Common myeloid progenitor, CD34-positive (primary cell): ENCODE measurements around the gene CCDC70.

Experiments
- CTCF ChIA-PET: fragments of 350-600 bp; sonication (Branson Sonifier 250); formaldehyde crosslinking; loops from one replicate; lab custom pipeline; 2021; ENCODE audit warnings: antibody characterized with exemption; lab: Charles Lee
- POLR2A ChIA-PET: fragments of 350-600 bp; sonication (Branson Sonifier 250); formaldehyde crosslinking; loops from one replicate; lab custom pipeline; 2021; ENCODE audit warnings: antibody characterized with exemption; lab: Charles Lee
- DNase-seq, 3 donors: peaks; one replicate each; pipeline versions ENCODE4 v3.0.0 to v3.0.0-alpha.2; 2013
- H3K27ac ChIP-seq, 2 experiments: 1 replicate in 1 of 2; 2 replicates in 1 of 2; pipeline ENCODE4 v1.7.0; 2013; ENCODE audit warnings: inconsistent platforms in 2 of 2, low read length in 2 of 2, mild to moderate bottlenecking in 2 of 2, low read depth in 1 of 2, moderate library complexity in 1 of 2; ENCODE audit not compliant: severe bottlenecking in 2 of 2, insufficient read depth in 1 of 2, poor library complexity in 1 of 2
- H3K27me3 ChIP-seq, 5 experiments: replicated peaks in 2 of 5; 1 replicate in 3 of 5; 2 replicates in 2 of 5; pipeline versions ENCODE4 v1.6.1 to v1.7.0; 2013; ENCODE audit warnings: low read length in 4 of 5, mild to moderate bottlenecking in 2 of 5, moderate library complexity in 2 of 5, inconsistent platforms in 1 of 5; ENCODE audit not compliant: insufficient read depth in 5 of 5, control insufficient read depth in 4 of 5
- H3K36me3 ChIP-seq, 4 experiments: 1 replicate in 2 of 4; 2 replicates in 2 of 4; pipeline versions ENCODE4 v1.6.1 to v1.7.0; 2013; ENCODE audit warnings: low read length in 3 of 4, control low read depth in 1 of 4, mild to moderate bottlenecking in 1 of 4; ENCODE audit not compliant: control insufficient read depth in 4 of 4, insufficient read depth in 4 of 4
- H3K4me1 ChIP-seq, 4 experiments: 1 replicate in 3 of 4; 2 replicates in 1 of 4; pipeline versions ENCODE4 v1.6.1 to v1.7.1; 2013; ENCODE audit warnings: low read length in 3 of 4, mild to moderate bottlenecking in 3 of 4, control low read depth in 1 of 4, inconsistent platforms in 1 of 4, moderate library complexity in 1 of 4; ENCODE audit not compliant: control insufficient read depth in 4 of 4, insufficient read depth in 4 of 4; ENCODE audit errors: control extremely low read depth in 1 of 4
- H3K4me3 ChIP-seq, 7 experiments: 1 replicate in 4 of 7; 2 replicates in 3 of 7; pipeline versions ENCODE4 v1.5.1 to v1.7.0; 2013; ENCODE audit warnings: mild to moderate bottlenecking in 7 of 7, low read length in 6 of 7, moderate library complexity in 6 of 7, inconsistent platforms in 2 of 7, low read depth in 2 of 7, control low read depth in 1 of 7; ENCODE audit not compliant: insufficient read depth in 4 of 7, control insufficient read depth in 1 of 7; ENCODE audit errors: extremely low read depth in 1 of 7
- H3K9me3 ChIP-seq, 5 experiments: 1 replicate in 4 of 5; 2 replicates in 1 of 5; pipeline versions ENCODE4 v1.6.1 to v1.7.1; 2013; ENCODE audit warnings: low read length in 4 of 5, mild to moderate bottlenecking in 2 of 5, inconsistent platforms in 1 of 5, low read depth in 1 of 5, moderate library complexity in 1 of 5; ENCODE audit not compliant: control insufficient read depth in 4 of 5, insufficient read depth in 2 of 5; ENCODE audit errors: control extremely low read depth in 1 of 5
- WGBS: methylation state at CpG from one replicate; pipeline ENCODE4 v1.1.5; 2013; ENCODE audit not compliant: insufficient coverage; 5-methylcytosine and 5-hydroxymethylcytosine counted together

Gene CCDC70

DNA sequence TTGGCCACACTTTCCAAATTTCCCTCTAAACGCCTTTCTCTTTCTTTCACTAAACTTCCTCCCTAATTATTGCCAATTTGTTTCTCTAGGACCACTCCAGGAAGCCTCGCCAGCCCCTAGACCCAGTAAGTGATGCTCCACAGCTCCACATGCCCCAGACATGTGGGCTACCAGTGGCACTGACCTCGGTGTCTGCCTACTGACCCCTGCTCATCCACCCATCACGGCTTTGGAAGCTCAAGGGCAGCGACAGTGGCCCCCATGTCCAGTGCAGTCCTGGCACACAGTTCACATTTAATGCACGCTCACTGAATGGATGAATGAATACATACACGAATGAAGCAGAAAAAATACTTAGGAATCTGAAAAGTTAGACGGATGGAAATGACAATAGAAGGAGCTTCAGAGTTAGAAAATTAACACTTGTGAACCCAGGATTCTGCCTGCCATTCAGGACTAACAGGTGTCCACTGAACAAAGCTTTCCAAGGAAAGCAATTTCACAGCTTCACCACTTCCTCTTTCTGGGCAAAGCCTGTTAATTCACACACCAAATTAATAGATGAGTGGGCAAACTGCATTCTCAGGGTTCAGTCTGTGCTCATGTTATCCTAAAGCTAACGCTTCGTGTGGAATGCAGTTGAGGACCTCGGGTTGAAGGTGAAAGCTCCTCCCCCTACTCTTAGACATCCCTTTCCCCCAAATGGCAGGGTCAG, 50.9 kb downstream of the CCDC70 start:
- ChIA-PET CTCF (interaction anchor here (0.9 to 3.8 kb wide), 10 partner anchors 9 to 287 kb away, joined by 3 to 29 read pairs (median 3); no protein-coding TSS in a partner anchor), POLR2A (no interaction called here)
- 91% methylated on average over 7 of the region's 11 CpGs for WGBS
- Histone ChIP-seq H3K27ac (no peak overlapping the region), H3K36me3 (no peaks in the 10 kb centered on the region), H3K9me3 (no peaks in the 10 kb centered on the region), H3K4me3 (no peak overlapping the region), H3K27me3 (no peaks in the 10 kb centered on the region), H3K4me1 (peaks cover 0 to 32% (median 19%) of the 10 kb centered on the region in 4 experiments)
- peak in 2 of 3 donors; percentile 69 to 70 for DNase-seq

- peak in 1 of 3 donors; percentile 7 for DNase-seq
- Histone ChIP-seq H3K4me3 (no peak overlapping the region), H3K4me1 (peaks cover 0 to 32% (median 19%) of the 10 kb centered on the region in 4 experiments), H3K27me3 (no peaks in the 10 kb centered on the region), H3K9me3 (no peaks in the 10 kb centered on the region), H3K36me3 (no peaks in the 10 kb centered on the region), H3K27ac (no peak overlapping the region)
- WGBS, result 93% methylated on average over 4 of the region's 4 CpGs
- CTCF ChIA-PET, result interaction anchor here (0.9 to 3.8 kb wide), 5 partner anchors 10 to 286 kb away, joined by 3 to 29 read pairs (median 4); no protein-coding TSS in a partner anchor
- POLR2A ChIA-PET, result no interaction called here
Observed at GRCh38 chr13:51913421-51914136, 51.8 kb downstream of the CCDC70 start.

DNA sequence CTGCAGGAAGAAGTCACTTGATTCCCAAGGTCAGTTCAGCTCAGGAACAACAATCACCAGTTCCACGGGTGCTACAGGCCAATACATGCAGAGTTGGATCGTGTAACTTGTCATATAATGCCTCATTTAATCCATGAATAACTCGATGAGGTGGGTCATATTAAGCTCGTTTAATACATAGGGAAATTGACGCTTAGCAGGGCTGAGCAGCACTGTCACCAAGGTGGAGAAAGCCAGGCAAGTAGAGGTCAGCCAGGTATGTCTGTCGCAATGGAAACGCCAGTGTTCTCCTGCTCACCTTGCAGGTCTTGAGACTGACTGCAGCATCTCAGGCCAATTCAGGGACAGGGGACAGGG, 52.3 kb downstream of the CCDC70 start:
- WGBS, result 91% methylated on average over 7 of the region's 7 CpGs
- H3K9me3 ChIP-seq, result no peaks in the 10 kb centered on the region
- POLR2A ChIA-PET, result no interaction called here
- H3K4me3 ChIP-seq, result no peak overlapping the region
- peaks cover 0 to 32% (median 19%) of the 10 kb centered on the region in 4 experiments for H3K4me1 ChIP-seq
- no peaks in the 10 kb centered on the region for H3K27me3 ChIP-seq
- H3K36me3 ChIP-seq, result no peaks in the 10 kb centered on the region
- H3K27ac ChIP-seq, result no peak overlapping the region
- DNase-seq, result no peak
- CTCF ChIA-PET, result interaction anchor here (0.9 to 3.8 kb wide), 3 partner anchors 9 to 18 kb away, joined by 3 to 29 read pairs (median 19); no protein-coding TSS in a partner anchor
